ENCODE results near the gene ACBD4.

- TF ChIP-seq EZH2 (IDR thresholded peaks at IDR 0.05; ENCODE audit: insufficient read depth, poor library complexity, severe bottlenecking): no peak
- TF ChIP-seq EZH2phosphoT487 (IDR thresholded peaks at IDR 0.05; ENCODE audit: insufficient read depth, low read depth): no peak
These were observed 6.0 kb upstream of the ACBD4 start for GRCh38 chr17:45129426-45129939.

Data from GM23248 (cell line).